Measurements from ENCODE around the gene NEK11.

The NEK11 gene

DNA sequence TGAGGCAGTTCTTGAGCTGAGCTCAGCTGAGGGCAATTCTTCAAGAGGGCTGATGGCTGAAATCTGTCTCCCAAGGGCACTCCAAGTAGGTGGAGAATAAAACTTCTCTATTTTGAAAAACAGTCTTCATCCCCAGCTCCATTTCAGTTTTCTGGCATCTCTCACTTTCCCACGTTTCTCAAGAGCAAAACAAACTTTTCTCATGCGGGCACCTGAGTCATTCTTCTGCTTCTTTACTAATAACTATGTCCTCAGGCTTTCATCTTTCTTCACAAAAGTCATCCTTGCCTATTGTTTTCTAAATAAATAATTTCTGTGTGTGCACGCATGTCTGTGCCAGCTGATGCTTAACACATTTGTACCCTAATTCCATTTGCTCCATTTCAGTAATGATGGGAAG is 258.8 kb downstream of the NEK11 start:
- H3K9me3 ChIP-seq (ENCODE audit: insufficient read depth, low read length), result no peaks in the 10 kb centered on the region
- TF ChIP-seq ZNF274 (IDR thresholded peaks at IDR 0.05; ENCODE audit: low read depth, low read length), result no peak
- no peak for TF ChIP-seq YY1 (IDR thresholded peaks at IDR 0.05; ENCODE audit: insufficient read depth, insufficient read length)
- no peak for TF ChIP-seq SUZ12 (IDR thresholded peaks at IDR 0.05; ENCODE audit: extremely low read depth, insufficient read depth, insufficient read length)
- DNase-seq (ENCODE audit: low read depth, low spot score), result no peak
- no peak overlapping the region for H3K4me3 ChIP-seq (ENCODE audit: insufficient read length, low read depth)
- H3K36me3 ChIP-seq (ENCODE audit: insufficient read depth, insufficient read length, low read length), result no peaks in the 10 kb centered on the region
- H3K27me3 ChIP-seq (ENCODE audit: insufficient read depth, insufficient read length), result no peaks in the 10 kb centered on the region
- H3K9ac ChIP-seq (ENCODE audit: insufficient read length, low read depth), result no peak overlapping the region
- no peaks in the 10 kb centered on the region for H3K4me1 ChIP-seq (ENCODE audit: insufficient read depth, insufficient read length)

DNA sequence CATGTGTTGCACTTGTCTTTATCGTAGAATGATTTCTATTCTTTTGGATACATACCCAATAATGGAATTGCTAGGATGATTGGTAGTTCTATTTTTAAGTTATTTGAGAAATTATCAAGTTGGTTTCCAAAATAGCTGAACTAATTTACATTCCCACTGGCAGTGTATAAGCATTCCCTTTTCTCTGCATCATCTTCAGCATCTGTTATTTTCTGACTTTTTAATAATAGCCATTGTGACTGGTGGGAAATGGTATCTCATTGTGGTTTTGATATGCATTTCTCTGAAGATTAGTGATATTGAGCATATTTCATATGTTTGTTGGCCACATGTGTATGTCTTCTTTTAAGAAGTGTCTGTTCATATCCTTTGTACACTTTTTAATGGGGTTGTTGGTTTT is 273.2 kb downstream of the NEK11 start:
- no peaks in the 10 kb centered on the region for H3K36me3 ChIP-seq (ENCODE audit: insufficient read depth, insufficient read length, low read length)
- H3K9ac ChIP-seq (ENCODE audit: insufficient read length, low read depth), result no peak overlapping the region
- no peak for TF ChIP-seq SUZ12 (IDR thresholded peaks at IDR 0.05; ENCODE audit: extremely low read depth, insufficient read depth, insufficient read length)
- no peak for TF ChIP-seq YY1 (IDR thresholded peaks at IDR 0.05; ENCODE audit: insufficient read depth, insufficient read length)
- no peak for TF ChIP-seq ZNF274 (IDR thresholded peaks at IDR 0.05; ENCODE audit: low read depth, low read length)
- no peak overlapping the region for H3K4me3 ChIP-seq (ENCODE audit: insufficient read length, low read depth)
- DNase-seq (ENCODE audit: low read depth, low spot score), result no peak
- H3K4me1 ChIP-seq (ENCODE audit: insufficient read depth, insufficient read length), result no peaks in the 10 kb centered on the region
- H3K27me3 ChIP-seq (ENCODE audit: insufficient read depth, insufficient read length), result no peaks in the 10 kb centered on the region
- no peaks in the 10 kb centered on the region for H3K9me3 ChIP-seq (ENCODE audit: insufficient read depth, low read length)

- no peak overlapping the region for H3K4me3 ChIP-seq (ENCODE audit: insufficient read length, low read depth)
- no peak for TF ChIP-seq SUZ12 (IDR thresholded peaks at IDR 0.05; ENCODE audit: extremely low read depth, insufficient read depth, insufficient read length)
- no peak for TF ChIP-seq YY1 (IDR thresholded peaks at IDR 0.05; ENCODE audit: insufficient read depth, insufficient read length)
- TF ChIP-seq ZNF274 (IDR thresholded peaks at IDR 0.05; ENCODE audit: low read depth, low read length), result no peak
- H3K4me1 ChIP-seq (ENCODE audit: insufficient read depth, insufficient read length), result no peaks in the 10 kb centered on the region
- no peak for DNase-seq (ENCODE audit: low read depth, low spot score)
- no peaks in the 10 kb centered on the region for H3K36me3 ChIP-seq (ENCODE audit: insufficient read depth, insufficient read length, low read length)
- no peak overlapping the region for H3K9ac ChIP-seq (ENCODE audit: insufficient read length, low read depth)
- no peaks in the 10 kb centered on the region for H3K9me3 ChIP-seq (ENCODE audit: insufficient read depth, low read length)
- no peaks in the 10 kb centered on the region for H3K27me3 ChIP-seq (ENCODE audit: insufficient read depth, insufficient read length)
Observed at GRCh38 chr3:131303848-131304247, 277.2 kb downstream of the NEK11 start.

DNA sequence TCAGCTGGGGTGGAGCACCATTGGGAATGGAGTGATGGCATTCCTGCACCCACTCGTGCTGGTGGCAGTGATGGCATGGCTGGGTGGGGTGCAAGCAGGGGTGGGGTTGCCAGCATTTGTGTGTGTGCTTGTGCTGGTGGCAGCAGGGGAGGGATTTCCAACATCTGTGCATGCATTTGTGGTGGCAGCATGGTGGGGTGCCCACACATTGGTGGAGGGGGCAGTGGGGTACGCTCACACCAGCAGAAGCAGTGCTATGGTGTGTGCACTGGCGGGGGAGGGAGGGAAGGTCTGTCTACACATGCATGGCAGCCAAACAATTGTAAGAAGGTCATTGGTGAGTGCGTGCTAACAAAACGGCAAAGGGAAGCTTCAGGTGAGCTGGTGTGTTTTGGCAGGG is 278.2 kb downstream of the NEK11 start:
- H3K9ac ChIP-seq (ENCODE audit: insufficient read length, low read depth), result no peak overlapping the region
- H3K27me3 ChIP-seq (ENCODE audit: insufficient read depth, insufficient read length), result no peaks in the 10 kb centered on the region
- no peaks in the 10 kb centered on the region for H3K9me3 ChIP-seq (ENCODE audit: insufficient read depth, low read length)
- TF ChIP-seq YY1 (IDR thresholded peaks at IDR 0.05; ENCODE audit: insufficient read depth, insufficient read length), result no peak
- no peak for TF ChIP-seq ZNF274 (IDR thresholded peaks at IDR 0.05; ENCODE audit: low read depth, low read length)
- no peak for TF ChIP-seq SUZ12 (IDR thresholded peaks at IDR 0.05; ENCODE audit: extremely low read depth, insufficient read depth, insufficient read length)
- no peaks in the 10 kb centered on the region for H3K36me3 ChIP-seq (ENCODE audit: insufficient read depth, insufficient read length, low read length)
- H3K4me3 ChIP-seq (ENCODE audit: insufficient read length, low read depth), result no peak overlapping the region
- DNase-seq (ENCODE audit: low read depth, low spot score), result no peak
- no peaks in the 10 kb centered on the region for H3K4me1 ChIP-seq (ENCODE audit: insufficient read depth, insufficient read length)

GRCh38 chr3:131306242-131306641 is 279.6 kb downstream of the NEK11 start:
- no peaks in the 10 kb centered on the region for H3K9me3 ChIP-seq (ENCODE audit: insufficient read depth, low read length)
- H3K27me3 ChIP-seq (ENCODE audit: insufficient read depth, insufficient read length), result no peaks in the 10 kb centered on the region
- H3K9ac ChIP-seq (ENCODE audit: insufficient read length, low read depth), result no peak overlapping the region
- no peak overlapping the region for H3K4me3 ChIP-seq (ENCODE audit: insufficient read length, low read depth)
- H3K36me3 ChIP-seq (ENCODE audit: insufficient read depth, insufficient read length, low read length), result no peaks in the 10 kb centered on the region
- H3K4me1 ChIP-seq (ENCODE audit: insufficient read depth, insufficient read length), result no peaks in the 10 kb centered on the region
- DNase-seq (ENCODE audit: low read depth, low spot score), result no peak
- no peak for TF ChIP-seq SUZ12 (IDR thresholded peaks at IDR 0.05; ENCODE audit: extremely low read depth, insufficient read depth, insufficient read length)
- TF ChIP-seq ZNF274 (IDR thresholded peaks at IDR 0.05; ENCODE audit: low read depth, low read length), result no peak
- no peak for TF ChIP-seq YY1 (IDR thresholded peaks at IDR 0.05; ENCODE audit: insufficient read depth, insufficient read length)

DNA sequence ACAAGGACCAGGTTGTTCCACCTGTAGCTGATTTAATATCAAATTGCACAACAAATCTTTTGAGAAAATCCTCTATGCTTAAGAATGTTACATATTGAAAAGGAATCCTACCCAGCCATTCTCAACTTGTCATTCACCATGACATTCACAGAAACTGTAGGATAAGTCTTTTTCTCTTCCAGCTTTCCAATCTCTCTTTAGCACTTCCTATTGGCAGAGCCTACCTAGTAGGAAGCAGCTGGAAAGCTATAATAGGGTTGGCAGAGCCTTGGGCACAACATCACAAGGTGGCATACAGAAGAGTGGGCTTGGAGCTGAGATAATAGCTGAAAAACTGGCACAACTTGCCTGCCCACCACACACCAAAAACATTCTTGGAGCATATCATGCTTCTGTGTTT is 287.6 kb downstream of the NEK11 start:
- Histone ChIP-seq H3K9ac (ENCODE audit: insufficient read length, low read depth) (no peak overlapping the region), H3K9me3 (ENCODE audit: insufficient read depth, low read length) (no peaks in the 10 kb centered on the region), H3K4me3 (ENCODE audit: insufficient read length, low read depth) (no peak overlapping the region), H3K27me3 (ENCODE audit: insufficient read depth, insufficient read length) (no peaks in the 10 kb centered on the region), H3K4me1 (ENCODE audit: insufficient read depth, insufficient read length) (no peaks in the 10 kb centered on the region), H3K36me3 (ENCODE audit: insufficient read depth, insufficient read length, low read length) (no peaks in the 10 kb centered on the region)
- TF ChIP-seq SUZ12 (IDR thresholded peaks at IDR 0.05; ENCODE audit: extremely low read depth, insufficient read depth, insufficient read length) (no peak), ZNF274 (IDR thresholded peaks at IDR 0.05; ENCODE audit: low read depth, low read length) (no peak), YY1 (IDR thresholded peaks at IDR 0.05; ENCODE audit: insufficient read depth, insufficient read length) (no peak)
- no peak for DNase-seq (ENCODE audit: low read depth, low spot score)

- no peaks in the 10 kb centered on the region for H3K27me3 ChIP-seq (ENCODE audit: insufficient read depth, insufficient read length)
- TF ChIP-seq YY1 (IDR thresholded peaks at IDR 0.05; ENCODE audit: insufficient read depth, insufficient read length), result no peak
- no peak for TF ChIP-seq SUZ12 (IDR thresholded peaks at IDR 0.05; ENCODE audit: extremely low read depth, insufficient read depth, insufficient read length)
- no peak for TF ChIP-seq ZNF274 (IDR thresholded peaks at IDR 0.05; ENCODE audit: low read depth, low read length)
- no peaks in the 10 kb centered on the region for H3K9me3 ChIP-seq (ENCODE audit: insufficient read depth, low read length)
- no peak overlapping the region for H3K9ac ChIP-seq (ENCODE audit: insufficient read length, low read depth)
- H3K36me3 ChIP-seq (ENCODE audit: insufficient read depth, insufficient read length, low read length), result no peaks in the 10 kb centered on the region
- H3K4me3 ChIP-seq (ENCODE audit: insufficient read length, low read depth), result no peak overlapping the region
- no peak for DNase-seq (ENCODE audit: low read depth, low spot score)
- no peaks in the 10 kb centered on the region for H3K4me1 ChIP-seq (ENCODE audit: insufficient read depth, insufficient read length)
Observed at GRCh38 chr3:131315162-131315561, 288.5 kb downstream of the NEK11 start.

- no peak for DNase-seq (ENCODE audit: low read depth, low spot score)
- Histone ChIP-seq H3K36me3 (ENCODE audit: insufficient read depth, insufficient read length, low read length) (no peaks in the 10 kb centered on the region), H3K27me3 (ENCODE audit: insufficient read depth, insufficient read length) (no peaks in the 10 kb centered on the region), H3K4me1 (ENCODE audit: insufficient read depth, insufficient read length) (no peaks in the 10 kb centered on the region), H3K4me3 (ENCODE audit: insufficient read length, low read depth) (no peak overlapping the region), H3K9me3 (ENCODE audit: insufficient read depth, low read length) (no peaks in the 10 kb centered on the region), H3K9ac (ENCODE audit: insufficient read length, low read depth) (no peak overlapping the region)
- TF ChIP-seq ZNF274 (IDR thresholded peaks at IDR 0.05; ENCODE audit: low read depth, low read length), result no peak
- no peak for TF ChIP-seq SUZ12 (IDR thresholded peaks at IDR 0.05; ENCODE audit: extremely low read depth, insufficient read depth, insufficient read length)
- TF ChIP-seq YY1 (IDR thresholded peaks at IDR 0.05; ENCODE audit: insufficient read depth, insufficient read length), result no peak
Observed at GRCh38 chr3:131317667-131318066, 291.0 kb downstream of the NEK11 start.

All from NT2/D1 (cell line).